GM12801 (cell line): Measurements from ENCODE around the gene PROP1.

ENCODE experiments used
- CTCF ChIP-seq: IDR thresholded peaks from one replicate; pipeline ENCODE4 v1.5.1; 2011; ENCODE audit warnings: control low read depth; ENCODE audit not compliant: insufficient read length; ENCODE audit errors: extremely low read depth

The PROP1 gene

GRCh38 chr5:177966009-177966838, 29.8 kb downstream of the PROP1 start:
- TF ChIP-seq CTCF = no peak

GRCh38 chr5:177964471-177964870, 31.6 kb downstream of the PROP1 start:
- no peak for TF ChIP-seq CTCF

- no peak for TF ChIP-seq CTCF
These were observed 32.1 kb downstream of the PROP1 start for GRCh38 chr5:177963966-177964365.

- TF ChIP-seq CTCF = no peak
These were observed 36.7 kb downstream of the PROP1 start for GRCh38 chr5:177959315-177959714.

- no peak for TF ChIP-seq CTCF
These were observed 37.3 kb downstream of the PROP1 start for GRCh38 chr5:177958696-177959095.

- TF ChIP-seq CTCF = no peak
These were observed 38.8 kb downstream of the PROP1 start for GRCh38 chr5:177957241-177957640.
